ENCODE measurements around the gene ACAP1. TPM values are rescaled to one million over a fixed set of nuclear protein-coding genes. Genes with fewer than 3 reads are reported as not detected.
A peak's percentile ranks its signal among the peaks of the same experiment; 100 is the strongest.

The ACAP1 gene
- total RNA-seq, 1 experiment from 2014 or later, result 1.6 TPM

DNA sequence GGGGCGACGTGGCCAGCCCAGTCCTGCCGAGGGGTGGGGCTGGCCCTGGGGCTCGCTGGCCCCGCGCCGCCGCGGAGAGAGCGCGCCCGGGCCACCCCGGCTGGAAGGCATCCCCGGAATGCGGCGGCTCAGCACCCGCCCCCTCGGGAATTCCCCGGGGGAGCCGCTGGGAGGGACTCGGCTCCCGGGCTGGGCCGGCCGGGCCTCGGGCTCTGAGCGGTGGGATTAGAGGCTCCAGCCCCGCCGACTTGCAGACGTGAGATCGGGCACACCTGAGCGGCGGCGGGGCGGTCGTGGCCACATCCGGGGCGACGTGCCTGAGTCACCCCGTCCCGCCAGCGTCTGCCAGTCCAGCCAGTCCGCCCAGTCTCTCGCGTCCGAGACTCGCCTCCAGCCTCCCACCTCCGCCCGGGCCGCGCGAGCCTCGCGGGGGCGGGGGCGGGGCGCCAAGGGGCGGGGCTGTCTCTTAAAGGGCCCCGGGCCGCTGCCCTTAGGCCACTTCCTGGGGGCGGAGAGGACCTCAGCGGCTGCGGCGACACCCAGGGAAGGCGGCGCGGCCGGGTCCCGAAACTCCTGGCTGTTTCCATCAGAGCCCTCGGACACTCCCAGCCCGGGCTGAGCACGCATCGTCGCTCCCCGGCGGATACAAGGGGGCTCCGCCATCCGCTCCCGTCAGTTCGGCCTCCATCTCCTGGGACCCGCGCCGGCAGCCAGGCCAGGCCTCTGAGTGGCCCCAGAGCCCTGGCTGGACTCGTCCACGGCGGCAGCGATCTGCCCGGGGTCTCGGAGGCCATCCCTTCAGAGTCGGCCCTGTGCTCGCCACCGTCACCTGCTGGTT lies 15.6 kb downstream of the ACAP1 start, which contains the start of gene KCTD11:
Gene KCTD11, plus strand, starts transcription at position 498 of the 838 bp plus-strand sequence.
- intact Hi-C loops (cut with micrococcal nuclease; ENCODE audit: unreplicated experiment), result loop anchor here (2.0 to 5.0 kb wide), 2 partner anchors 53 to 125 kb away; partner anchors contain the start of genes TMEM256 and ZBTB4
- H3K4me1 ChIP-seq, result peaks cover 3% of the 10 kb centered on the region; the same call in 1 of the 2 replicates
- H3K9me3 ChIP-seq, result no peaks in the 10 kb centered on the region
- Mint-ChIP-seq H3K36me3 (ENCODE audit: insufficient read depth, unreplicated experiment) (peaks cover 5% of the 10 kb centered on the region), H3K27me3 (ENCODE audit: insufficient read depth, unreplicated experiment) (no peaks in the 10 kb centered on the region), H3K4me1 (ENCODE audit: low read depth, unreplicated experiment) (peaks cover 11% of the 10 kb centered on the region), H3K9me3 (ENCODE audit: unreplicated experiment) (no peaks in the 10 kb centered on the region), H3K4me3 (ENCODE audit: unreplicated experiment) (peak within 1 kb of the TSS; percentile 83), H3K27ac (ENCODE audit: unreplicated experiment) (peak within 1 kb of the TSS; percentile 88)
- ChIA-PET POLR2A (interaction anchor here (0.6 to 1.0 kb wide), 2 partner anchors 22 to 65 kb away, joined by 3 to 15 read pairs; no protein-coding TSS in a partner anchor), CTCF (no interaction called here)
- H3K36me3 ChIP-seq (ENCODE audit: control insufficient read depth, insufficient read depth, low read length), result no peaks in the 10 kb centered on the region
- TF ChIP-seq, protein P1, sequence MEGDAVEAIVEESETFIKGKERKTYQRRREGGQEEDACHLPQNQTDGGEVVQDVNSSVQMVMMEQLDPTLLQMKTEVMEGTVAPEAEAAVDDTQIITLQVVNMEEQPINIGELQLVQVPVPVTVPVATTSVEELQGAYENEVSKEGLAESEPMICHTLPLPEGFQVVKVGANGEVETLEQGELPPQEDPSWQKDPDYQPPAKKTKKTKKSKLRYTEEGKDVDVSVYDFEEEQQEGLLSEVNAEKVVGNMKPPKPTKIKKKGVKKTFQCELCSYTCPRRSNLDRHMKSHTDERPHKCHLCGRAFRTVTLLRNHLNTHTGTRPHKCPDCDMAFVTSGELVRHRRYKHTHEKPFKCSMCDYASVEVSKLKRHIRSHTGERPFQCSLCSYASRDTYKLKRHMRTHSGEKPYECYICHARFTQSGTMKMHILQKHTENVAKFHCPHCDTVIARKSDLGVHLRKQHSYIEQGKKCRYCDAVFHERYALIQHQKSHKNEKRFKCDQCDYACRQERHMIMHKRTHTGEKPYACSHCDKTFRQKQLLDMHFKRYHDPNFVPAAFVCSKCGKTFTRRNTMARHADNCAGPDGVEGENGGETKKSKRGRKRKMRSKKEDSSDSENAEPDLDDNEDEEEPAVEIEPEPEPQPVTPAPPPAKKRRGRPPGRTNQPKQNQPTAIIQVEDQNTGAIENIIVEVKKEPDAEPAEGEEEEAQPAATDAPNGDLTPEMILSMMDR (IDR thresholded peaks at IDR 0.05; ENCODE audit: insufficient read depth in 1 of 2, low read depth in 1 of 2, low read length in 1 of 2, severe bottlenecking in 1 of 2, unreplicated experiment in 1 of 2), result peak in 1 of 2 experiments; percentile 37
- peak; percentile 88 to 90 for DNase-seq
- peak within 1 kb of the TSS; percentile 63 for H3K4me3 ChIP-seq (ENCODE audit: low read depth, low read length)
- no peaks in the 10 kb centered on the region for H3K27me3 ChIP-seq (replicated peaks; ENCODE audit: control insufficient read depth, insufficient read depth, low read length)
- no TSS peak for BruUV-seq (replicated peaks)

DNA sequence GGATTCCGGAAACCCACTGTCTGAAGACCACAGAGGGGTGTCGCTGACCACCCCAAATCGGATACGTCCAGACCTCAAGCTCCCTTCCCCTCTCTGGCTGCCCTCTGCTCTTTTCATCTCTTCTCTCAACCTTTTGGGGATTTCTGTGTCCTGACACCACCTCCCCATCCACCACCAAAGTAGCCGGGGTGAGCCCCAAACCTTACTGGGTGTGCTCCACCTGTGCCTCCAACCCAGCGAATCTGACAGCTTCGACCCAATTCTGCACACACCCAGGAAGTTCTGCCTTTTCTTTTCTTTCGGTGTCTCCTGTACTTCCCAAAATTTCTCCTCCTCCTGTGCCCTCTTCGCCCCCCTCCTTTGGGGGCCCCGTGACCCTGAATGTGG lies 16.2 kb downstream of the ACAP1 start:
- intact Hi-C loops (cut with micrococcal nuclease; ENCODE audit: unreplicated experiment), result loop anchor here (5.0 kb wide), 1 partner anchor 125 kb away; the partner anchor contains the start of gene ZBTB4

More for the DNA sequence above, 16.2 kb downstream of the ACAP1 start:
- Histone ChIP-seq H3K4me3 (ENCODE audit: low read depth, low read length) (peak overlapping the region; percentile 63), H3K4me1 (peaks cover 3% of the 10 kb centered on the region; the same call in 1 of the 2 replicates), H3K36me3 (ENCODE audit: control insufficient read depth, insufficient read depth, low read length) (no peaks in the 10 kb centered on the region), H3K27me3 (replicated peaks; ENCODE audit: control insufficient read depth, insufficient read depth, low read length) (no peaks in the 10 kb centered on the region), H3K9me3 (no peaks in the 10 kb centered on the region)
- peak overlapping the region; percentile 85 for H3K27ac Mint-ChIP-seq (ENCODE audit: unreplicated experiment)
- TF ChIP-seq, protein P1 (IDR thresholded peaks at IDR 0.05; ENCODE audit: insufficient read depth in 1 of 2, low read depth in 1 of 2, low read length in 1 of 2, severe bottlenecking in 1 of 2, unreplicated experiment in 1 of 2), result peak in 1 of 2 experiments; percentile 59
- DNase-seq, result no peak
- H3K27me3 Mint-ChIP-seq (ENCODE audit: insufficient read depth, unreplicated experiment), result no peaks in the 10 kb centered on the region
- ChIA-PET CTCF (no interaction called here), POLR2A (interaction anchor here (0.6 kb wide), 1 partner anchor 65 kb away, joined by 15 read pairs; no protein-coding TSS in a partner anchor)
- no peaks in the 10 kb centered on the region for H3K9me3 Mint-ChIP-seq (ENCODE audit: unreplicated experiment)
- H3K4me3 Mint-ChIP-seq (ENCODE audit: unreplicated experiment), result peak overlapping the region; percentile 83
- peaks cover 11% of the 10 kb centered on the region for H3K4me1 Mint-ChIP-seq (ENCODE audit: low read depth, unreplicated experiment)
- BruUV-seq (replicated peaks), result TSS peak; percentile 61
- peaks cover 4% of the 10 kb centered on the region for H3K36me3 Mint-ChIP-seq (ENCODE audit: insufficient read depth, unreplicated experiment)

Measured in Caco-2 (cell line).